GM19099 (cell line): ENCODE results near the gene DCAF11.

ENCODE experiments used
- POLR2A ChIP-seq: IDR thresholded peaks from 3 replicates; pipeline ENCODE4 v1.6.1; 2011; ENCODE audit warnings: low read depth; ENCODE audit not compliant: insufficient read length; ENCODE audit errors: extremely low read depth

DCAF11 gene

DNA sequence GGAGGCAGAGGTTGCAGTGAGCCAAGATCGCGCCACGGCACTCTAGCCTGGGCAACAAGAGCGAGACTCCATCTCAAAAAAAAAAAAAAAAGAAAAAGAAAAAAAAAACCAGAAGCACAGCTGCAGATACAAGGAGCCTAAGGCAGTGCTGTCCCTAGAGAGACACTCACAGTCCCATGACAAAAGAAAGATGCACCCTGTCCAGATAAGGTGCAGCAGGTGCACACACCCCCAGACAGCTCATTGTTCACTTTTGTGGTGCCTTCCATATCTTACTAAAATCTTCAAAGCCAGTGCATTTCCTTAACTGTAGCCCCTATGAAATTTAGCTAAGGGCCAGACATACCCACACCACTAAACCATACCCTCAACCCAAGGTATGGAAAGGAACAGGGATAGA, 7.8 kb downstream of the DCAF11 start:
- TF ChIP-seq POLR2A: no peak

DNA sequence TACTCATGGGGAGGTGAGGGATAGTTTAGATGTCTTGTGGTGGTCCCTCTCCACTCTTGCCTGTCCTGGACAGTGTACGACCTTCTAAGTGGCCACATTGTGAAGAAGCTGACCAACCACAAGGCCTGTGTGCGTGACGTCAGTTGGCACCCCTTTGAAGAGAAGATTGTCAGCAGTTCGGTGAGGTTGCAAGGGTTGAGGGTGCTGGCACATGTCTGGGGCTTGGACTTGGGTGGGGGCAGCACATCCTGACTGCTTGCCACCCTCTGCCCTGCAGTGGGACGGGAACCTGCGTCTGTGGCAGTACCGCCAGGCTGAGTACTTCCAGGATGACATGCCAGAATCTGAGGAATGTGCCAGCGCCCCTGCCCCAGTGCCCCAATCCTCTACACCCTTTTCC, 8.3 kb downstream of the DCAF11 start:
- TF ChIP-seq POLR2A: no peak

DNA sequence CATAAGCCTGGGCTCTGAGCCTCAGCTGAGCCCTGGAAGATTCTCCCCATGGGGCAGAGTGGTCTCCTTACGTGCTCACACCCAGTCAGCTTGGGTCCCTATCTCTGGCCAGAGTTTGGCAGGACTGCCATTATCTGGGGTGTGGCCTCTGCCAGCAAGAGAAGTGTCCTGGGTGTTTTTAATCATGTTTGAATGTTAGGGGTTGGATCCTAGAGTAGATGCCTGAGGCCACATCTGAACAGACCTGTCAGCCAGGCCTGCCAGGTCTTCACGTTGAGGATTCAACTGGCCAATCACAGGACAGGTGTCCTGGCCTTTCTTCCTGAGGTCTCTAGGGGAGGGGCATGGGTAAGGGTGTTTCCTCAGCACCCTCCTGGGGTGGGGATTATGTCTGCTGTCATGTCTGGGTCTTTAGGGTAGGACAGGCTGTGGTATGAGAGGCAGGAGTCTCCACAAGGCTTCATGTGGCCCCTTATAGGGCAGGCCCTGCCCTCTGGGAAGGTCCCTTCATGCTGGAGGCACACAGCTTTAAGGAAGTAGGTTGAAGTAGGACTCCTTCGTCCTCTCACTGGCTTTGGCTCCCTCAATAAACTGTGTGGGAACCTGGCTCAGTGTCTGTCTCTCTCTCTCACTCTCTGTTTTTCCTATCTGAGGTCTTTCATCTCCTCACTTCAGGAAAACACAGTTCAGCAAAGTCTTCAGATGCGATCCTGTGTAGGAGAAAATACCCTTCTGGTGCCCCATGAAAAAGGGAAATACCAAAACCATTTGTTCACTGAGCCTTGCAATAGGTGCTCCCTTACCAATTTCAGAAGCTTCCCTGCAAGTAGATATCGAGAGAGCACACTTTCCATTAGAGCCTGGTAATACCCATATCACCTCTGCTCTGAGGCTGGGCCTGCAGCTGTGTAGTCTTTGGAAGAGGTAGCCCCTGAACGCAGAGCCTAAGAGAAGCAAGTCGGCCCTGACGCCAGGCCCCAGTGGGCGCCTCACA, 9.1 kb downstream of the DCAF11 start:
- TF ChIP-seq POLR2A: peak; percentile 25

DNA sequence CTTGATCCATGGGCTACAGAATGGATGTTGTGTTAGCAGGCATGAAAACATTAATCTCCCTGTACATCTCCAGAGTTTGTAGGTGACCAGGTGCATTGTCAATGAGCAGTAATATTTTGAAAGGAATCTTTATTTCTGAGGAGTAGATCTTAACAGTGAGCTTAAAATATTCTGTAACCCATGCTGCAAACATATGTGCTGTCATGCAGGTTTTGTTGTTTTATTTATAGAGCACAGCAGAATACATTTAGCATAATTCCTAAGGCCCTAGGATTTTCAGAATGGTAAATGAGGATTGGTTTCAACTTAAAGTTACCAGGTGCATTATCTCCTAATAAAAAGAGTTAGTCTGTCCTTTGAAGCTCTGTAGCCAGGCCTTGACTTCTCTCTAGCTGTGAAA, 12.4 kb downstream of the DCAF11 start:
- TF ChIP-seq POLR2A: no peak

DNA sequence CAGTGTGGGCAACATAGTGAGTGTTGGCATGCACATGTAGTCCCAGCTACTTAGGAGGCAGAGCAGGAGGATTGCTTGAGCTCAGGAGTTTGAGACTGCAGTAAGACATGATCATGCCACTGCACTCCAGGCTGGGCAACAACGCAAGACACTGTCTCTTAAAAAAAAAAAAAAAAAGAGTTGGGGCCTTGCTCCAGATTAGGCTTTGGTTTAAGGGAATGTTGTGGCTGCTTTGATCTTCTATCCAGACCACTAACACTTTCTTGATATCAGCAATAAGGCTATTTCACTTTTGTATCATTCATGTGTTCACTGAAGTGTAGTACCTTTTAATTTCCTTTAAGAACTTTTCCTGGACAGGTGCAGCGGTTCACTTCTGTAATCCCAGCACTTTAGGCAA, 13.1 kb downstream of the DCAF11 start:
- TF ChIP-seq POLR2A: no peak

DNA sequence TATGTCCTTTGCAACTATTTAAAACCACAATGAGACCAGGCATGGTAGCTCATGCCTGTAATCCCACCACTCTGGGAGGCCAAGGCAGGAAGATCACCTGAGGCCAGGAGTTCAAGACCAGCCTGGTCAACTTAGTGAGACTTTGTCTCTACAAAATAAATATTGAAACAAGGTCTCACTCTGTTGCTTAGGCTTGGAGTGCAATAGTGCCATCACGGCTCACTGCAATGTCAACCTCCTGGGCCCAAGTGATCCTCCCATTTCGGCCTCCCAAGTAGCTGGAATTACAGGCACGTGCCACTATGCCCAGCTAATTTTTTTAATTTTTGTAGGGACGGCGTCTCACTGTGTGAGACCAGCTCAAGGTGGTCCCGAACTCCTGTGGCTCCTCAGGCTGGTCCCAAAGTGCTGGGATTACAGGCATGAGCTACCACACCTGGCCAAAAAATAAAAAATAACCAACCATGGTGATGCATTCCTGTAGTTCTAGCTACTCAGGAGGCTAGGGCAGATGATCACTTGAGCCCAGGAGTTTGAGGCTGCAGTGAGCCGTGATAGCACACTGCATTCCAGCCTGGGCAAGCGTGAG, 14.9 kb downstream of the DCAF11 start:
- TF ChIP-seq POLR2A: no peak

DNA sequence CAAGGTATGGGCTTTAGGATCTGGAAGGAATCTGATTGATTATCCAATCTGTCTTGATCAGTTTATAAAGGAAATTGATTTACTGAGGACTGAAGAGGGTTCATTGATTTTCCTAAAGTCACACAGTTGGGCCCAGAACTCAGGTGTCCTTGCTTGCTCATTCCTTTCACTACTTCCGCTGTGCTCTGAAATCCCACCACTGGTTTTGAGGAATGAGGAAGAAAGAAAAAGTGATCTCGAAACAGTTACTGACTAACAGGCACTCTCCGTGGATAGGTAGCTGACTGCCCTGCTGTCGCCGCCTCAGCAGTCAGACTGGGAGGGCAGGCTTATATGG, 15.8 kb downstream of the DCAF11 start, which contains the start of gene FITM1:
FITM1 (plus strand) TSS at position 280 of the 337 bp plus-strand sequence. CDS start 905 bp downstream, outside the sequence.
- TF ChIP-seq POLR2A: no peak

DNA sequence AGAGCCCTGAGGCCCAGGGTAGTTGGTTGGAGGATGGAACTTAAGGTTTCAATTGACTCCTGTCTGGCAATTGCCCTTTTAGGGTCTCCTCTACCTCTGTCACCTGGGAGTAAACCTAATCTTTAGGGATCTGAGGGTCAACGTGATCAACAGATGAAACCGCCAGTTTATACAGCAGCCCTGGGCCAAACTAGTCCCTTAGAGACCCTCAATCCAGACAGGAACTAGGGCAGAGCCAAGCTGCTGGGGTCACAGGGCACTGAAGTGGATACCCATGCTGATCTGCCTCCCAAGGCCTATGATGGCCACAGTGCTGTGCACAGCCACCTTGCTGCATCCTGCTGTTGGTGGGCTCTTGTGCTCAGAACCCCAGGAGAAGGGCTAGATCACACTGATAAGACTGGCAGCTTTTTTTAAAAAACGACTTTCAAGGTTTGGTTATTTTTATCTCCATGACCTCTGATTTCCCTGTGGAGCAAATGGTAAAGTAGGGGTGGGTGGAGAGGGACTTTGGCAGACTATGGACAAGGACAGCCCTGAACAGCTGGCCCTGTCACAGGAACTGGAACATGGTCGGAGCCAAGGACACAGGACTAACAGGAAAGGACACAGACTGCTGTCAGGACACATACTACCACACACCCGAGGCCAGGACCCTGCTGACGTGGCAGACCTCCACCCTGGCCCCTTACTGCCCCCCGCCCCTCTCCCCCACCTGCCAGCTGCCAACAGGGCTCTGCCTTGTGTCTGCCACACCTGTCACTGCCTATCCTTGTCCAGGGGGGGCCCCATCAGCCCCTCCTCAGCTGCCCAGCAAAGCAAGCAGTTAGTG, 16.4 kb downstream of the DCAF11 start:
- TF ChIP-seq POLR2A: no peak

DNA sequence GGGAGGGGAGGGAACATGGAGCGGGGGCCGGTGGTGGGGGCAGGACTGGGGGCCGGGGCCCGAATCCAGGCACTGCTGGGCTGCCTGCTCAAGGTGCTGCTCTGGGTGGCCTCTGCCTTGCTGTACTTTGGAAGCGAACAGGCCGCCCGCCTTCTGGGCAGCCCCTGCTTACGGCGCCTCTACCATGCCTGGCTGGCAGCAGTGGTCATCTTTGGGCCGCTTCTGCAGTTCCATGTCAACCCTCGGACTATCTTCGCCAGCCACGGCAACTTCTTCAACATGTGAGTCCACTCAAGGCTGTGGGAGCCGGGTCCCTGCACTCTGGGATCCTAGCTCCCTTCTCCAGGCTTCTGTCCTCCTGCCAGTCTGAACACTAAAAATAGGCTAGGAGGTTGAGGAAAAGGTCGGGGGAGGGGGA, 17.0 kb downstream of the DCAF11 start:
- TF ChIP-seq POLR2A: no peak

DNA sequence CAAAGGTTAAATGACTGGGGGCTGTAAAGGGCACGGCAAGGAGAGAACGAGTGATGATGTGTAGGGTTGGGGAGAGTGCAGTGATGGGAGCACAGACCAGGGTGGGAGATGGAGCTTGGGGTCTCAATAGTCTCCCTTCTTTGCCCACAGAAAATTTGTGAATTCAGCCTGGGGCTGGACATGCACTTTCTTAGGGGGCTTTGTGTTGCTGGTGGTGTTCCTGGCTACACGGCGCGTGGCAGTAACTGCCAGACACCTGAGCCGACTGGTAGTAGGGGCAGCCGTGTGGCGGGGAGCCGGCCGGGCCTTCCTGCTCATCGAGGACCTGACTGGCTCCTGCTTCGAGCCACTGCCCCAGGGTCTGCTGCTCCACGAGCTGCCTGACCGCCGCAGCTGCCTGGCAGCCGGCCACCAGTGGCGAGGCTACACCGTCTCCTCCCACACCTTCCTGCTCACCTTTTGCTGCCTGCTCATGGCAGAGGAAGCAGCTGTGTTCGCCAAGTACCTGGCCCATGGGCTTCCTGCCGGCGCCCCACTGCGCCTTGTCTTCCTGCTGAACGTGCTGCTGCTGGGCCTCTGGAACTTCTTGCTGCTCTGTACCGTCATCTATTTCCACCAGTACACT, 17.6 kb downstream of the DCAF11 start:
- TF ChIP-seq POLR2A: no peak

DNA sequence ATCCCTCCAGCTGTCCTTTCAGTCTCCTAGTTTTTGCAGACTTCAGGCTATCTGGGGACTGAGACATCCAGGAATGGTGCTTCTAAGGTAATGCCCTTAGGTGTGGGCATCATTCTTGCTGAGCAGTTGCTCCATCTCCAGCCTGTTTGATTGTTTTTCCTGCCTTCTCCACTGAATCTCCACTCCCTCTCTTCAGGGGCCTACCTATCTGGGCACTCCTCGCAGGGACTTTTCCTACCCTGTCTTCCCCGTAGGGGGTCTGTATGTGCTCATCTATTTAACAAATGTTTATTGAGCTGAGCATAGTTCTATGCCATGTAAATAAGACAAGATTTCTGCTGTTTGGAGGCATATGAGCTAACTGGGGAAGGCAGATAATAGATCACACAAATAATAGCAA, 18.4 kb downstream of the DCAF11 start:
- TF ChIP-seq POLR2A: no peak

DNA sequence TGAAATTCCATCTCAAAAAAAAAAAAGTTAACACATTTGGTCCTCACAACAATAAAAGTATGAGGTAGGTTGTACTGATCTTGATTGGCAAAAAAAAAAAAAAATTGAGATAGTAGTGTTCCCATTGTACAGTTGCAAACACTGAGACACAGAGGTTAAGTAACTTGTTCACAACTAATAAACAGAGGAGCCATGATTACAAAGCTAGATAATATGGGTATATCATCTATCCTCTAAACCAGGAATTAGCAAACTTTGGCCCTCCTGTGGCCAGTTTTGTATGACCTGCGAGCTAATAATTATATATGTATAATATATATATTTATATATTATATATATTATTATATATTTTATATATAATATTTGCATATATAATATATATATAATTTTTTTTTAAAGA, 19.2 kb downstream of the DCAF11 start:
- no peak for TF ChIP-seq POLR2A

DNA sequence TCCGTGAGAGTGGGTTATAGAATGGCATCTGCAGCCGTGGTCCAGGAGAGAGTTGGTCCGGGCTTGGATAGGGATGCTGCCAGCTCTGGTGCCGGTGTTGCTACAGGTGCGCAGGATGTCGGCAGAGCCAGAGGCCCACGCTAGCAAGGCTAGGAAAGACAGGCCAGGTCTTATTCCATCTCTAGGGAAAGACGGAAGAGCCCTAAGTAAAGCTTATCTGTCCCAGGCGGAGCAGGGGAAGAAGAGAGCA, 20.9 kb downstream of the DCAF11 start:
- no peak for TF ChIP-seq POLR2A

DNA sequence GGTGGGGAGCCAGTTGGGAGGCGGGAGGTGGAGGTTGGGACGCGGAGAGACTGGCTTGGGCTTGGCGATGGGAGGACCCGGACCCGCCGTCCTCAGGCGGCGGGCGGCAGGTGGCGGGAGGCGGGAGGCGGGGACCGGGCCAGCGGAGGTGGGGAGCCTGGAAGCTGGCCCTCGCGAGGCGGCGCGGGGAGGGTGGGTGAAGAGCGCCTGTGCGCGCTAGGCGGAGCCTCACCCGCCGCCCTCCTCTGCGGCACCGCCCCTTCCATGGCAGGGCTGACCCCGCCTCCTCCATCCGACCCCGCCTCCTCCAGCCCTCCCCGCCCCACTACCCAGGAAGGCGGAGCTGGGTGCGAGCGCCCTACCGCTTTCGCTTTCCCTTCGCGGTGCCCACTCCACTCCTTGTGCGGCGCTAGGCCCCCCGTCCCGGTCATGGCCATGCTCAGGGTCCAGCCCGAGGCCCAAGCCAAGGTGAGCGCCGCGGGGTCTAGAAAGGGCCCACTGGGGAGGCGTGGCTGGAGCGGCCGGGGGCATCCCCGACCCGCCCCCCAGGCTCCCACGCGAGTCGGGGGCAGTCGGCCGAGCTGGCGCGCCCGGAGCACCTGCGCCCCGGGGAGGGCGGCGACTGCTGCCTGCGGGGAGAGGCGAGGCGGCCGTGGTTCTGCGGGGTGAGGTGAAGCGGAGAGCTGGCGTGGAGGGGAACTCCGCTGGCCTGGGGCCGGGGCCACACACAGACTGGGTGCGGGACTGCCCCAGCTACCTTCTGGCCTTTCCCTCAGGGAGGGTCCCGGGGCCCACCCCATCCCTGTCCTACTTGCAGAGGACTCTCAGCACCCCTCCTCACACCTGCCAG, 21.5 kb downstream of the DCAF11 start, which contains the start of gene PSME1:
PSME1 (plus strand) TSS at position 361 of the 850 bp plus-strand sequence; CDS start at position 430, 69 bp downstream.
- peak; percentile 79 for TF ChIP-seq POLR2A
